ENCODE measurements around the gene MROH8.
A peak's percentile ranks its signal among the peaks of the same experiment; 100 is the strongest.

The MROH8 gene

DNA sequence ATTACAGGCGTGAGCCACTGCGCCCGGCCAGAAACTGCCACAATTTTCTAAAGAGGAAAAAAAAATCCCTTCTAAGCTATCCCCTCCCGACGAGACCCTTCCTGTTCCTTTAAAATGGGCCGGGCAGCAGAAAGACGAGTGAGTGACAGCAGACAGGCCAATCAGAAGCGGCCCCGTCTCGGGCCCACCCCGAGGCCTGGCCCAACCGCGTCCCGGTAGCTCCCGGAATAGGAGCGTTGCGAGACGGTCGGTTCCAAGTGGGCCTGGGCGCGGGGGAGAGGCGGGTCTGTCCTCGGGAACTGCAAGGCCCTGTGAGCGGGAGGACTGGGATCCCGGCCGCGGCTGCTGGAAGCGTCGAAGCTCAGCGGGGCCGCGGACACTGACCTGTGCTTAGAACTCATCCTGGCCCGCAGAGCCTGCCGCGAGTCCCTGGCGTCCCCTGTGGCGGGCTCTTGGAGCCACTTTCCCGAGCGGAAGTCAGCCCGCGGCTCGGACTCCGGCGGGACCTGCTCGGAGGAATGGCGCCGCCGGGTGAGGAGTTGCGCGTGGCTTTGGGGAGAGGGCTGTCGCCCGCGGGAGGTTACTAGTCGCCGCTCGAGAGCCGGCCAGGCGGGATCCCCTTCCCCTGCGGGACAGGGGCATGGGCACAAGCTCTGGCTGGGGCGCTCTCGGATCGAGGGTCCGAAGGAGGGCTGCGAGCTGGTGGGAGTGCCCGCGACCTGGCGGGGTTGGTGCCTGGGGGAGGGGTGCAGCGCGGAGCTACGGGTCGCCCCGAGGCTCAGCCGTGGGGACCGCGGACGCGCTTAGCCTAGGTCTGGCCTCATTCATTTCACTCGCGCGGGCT is at the start of gene MROH8, which contains the start of gene RPN2:
Gene MROH8 (minus strand): TSS at position 710 of the 844 bp plus-strand sequence.
Gene RPN2 (plus strand): TSS at position 492 of the 844 bp plus-strand sequence. CDS start 27 bp downstream, at position 519.
- DNase-seq = peak; percentile 97

DNA sequence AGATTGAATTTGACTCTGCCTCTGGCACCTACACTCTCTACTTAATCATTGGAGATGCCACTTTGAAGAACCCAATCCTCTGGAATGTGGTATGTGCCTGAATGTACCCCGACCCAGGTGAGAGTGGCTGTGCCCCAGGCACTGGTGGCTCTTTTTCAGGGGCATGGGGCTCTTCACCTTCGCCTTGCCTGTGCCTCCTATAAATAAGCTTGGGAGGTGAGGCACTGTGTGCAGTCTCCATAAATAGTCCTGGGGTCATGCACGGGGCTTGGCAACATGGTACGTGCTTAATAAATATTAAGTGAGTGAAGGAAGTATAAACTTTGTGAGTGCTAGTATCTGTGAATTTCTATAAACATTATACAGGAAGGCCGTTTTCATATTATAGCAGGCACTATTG is 49.3 kb upstream of the MROH8 start:
- no peak for DNase-seq

DNA sequence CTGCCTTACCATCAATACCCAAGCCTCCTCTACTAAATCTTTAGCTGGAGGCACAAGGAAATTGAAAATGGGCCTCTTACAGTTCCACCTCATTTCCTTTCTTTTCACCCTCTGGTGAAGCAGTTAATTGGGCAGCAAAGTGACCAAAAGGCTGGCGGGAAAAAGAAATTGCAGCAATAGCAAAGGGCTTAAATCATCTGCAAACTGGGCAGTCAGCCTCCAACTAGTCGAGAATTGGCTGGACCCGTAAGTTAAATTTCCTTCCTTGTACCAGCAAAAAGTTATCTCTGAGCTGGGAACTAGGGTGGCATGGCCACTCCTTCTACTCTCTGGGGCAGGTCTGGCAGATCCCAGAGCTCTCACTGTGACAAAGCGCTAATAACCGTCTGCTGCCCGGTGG is 48.7 kb upstream of the MROH8 start:
- no peak for DNase-seq

DNA sequence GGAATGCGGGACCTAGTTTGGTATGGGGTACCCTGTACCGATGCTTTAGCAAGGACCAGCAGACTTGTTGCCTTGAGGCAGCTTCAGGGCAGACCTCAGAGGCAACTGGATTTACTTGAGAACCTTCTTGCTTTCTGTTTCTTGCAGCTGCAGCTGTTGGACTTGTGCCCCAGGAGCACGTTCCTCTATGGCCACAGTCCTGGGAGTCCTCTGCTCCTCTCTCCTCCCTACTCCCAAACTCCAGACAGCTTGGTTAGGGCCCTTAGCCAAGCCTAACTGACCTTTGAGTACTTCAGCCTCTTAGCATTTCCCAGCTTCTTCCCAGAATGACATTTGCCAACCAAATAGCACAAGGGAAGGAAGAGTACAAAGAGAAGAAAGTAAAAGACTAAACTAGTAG is 47.5 kb upstream of the MROH8 start:
- DNase-seq = no peak

DNA sequence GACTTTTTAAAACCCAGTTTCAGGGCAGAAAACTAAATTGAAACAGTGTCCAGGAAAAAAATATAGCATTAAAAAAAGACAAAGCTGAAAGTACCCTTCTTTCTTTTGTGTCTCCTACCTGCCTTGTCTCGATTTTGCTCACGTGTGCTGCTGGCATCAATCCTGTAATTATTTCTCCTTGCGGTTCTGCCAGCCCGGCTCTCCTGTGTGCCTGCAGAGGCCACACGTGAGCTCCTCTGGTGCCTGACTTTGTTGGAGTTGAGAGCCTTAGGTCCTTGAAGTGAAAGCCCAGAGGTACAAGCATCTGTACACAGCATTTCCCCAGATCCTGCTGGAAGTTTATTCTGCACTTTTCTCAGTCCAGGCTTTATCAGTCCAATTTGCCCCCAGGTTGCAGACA is 45.8 kb upstream of the MROH8 start:
- DNase-seq = no peak

DNA sequence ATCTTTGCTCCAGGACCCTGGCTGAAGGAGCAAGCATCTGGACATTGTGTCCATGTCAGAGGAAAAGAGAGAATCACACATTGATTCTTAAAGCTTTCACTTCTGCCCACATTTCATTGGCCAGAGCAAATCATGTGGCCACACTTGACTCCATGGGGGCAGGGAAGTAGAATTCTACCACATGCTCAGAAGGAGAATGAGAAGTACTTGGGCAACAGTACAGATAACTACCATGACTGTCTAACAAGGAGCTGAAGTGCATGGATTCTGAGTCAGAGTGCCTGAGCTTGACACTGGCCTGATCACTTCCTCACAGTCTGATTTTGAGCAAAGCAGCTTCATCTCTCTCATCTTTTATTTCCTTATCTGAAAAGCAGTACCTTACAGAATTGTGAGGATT is 43.7 kb upstream of the MROH8 start:
- DNase-seq = no peak

DNA sequence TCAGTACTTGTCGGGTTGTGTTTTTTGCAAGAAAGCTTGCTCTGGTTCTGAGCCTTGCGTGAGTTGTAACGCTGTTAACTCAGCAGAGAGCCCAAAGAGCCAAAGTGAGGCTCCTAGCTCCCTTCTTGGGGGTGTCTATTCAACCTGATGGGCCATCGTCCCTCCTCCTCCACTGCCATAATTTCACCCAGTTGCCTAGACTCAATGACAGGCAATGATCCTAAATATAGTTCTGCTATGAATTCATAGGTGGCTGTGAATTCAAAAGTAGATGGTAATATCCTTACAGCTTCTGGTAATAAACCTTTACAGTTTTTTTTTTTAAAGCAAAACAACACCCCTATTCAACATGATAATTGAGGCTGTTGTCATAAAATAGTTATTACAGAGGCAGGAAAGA is 42.7 kb upstream of the MROH8 start:
- DNase-seq = no peak

DNA sequence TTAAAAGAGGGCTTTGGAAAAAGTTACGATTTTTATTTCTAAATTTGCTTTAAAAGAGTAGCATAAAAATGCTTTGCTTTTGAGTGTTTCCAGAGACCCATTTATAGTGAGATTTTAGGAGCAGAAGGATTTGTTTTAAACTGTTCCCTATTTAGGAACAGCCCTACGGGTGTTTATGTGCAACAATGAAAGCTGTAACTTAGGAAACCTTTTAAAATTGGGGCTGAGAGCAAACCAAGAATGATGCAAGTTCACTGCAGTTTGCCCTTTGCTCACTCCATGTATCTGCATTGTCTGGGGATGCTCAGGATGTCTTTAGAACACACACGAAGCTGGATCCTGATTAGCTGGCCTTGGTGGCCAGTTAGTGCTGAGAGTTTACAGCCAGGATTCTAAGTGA is 41.4 kb upstream of the MROH8 start:
- no peak for DNase-seq

DNA sequence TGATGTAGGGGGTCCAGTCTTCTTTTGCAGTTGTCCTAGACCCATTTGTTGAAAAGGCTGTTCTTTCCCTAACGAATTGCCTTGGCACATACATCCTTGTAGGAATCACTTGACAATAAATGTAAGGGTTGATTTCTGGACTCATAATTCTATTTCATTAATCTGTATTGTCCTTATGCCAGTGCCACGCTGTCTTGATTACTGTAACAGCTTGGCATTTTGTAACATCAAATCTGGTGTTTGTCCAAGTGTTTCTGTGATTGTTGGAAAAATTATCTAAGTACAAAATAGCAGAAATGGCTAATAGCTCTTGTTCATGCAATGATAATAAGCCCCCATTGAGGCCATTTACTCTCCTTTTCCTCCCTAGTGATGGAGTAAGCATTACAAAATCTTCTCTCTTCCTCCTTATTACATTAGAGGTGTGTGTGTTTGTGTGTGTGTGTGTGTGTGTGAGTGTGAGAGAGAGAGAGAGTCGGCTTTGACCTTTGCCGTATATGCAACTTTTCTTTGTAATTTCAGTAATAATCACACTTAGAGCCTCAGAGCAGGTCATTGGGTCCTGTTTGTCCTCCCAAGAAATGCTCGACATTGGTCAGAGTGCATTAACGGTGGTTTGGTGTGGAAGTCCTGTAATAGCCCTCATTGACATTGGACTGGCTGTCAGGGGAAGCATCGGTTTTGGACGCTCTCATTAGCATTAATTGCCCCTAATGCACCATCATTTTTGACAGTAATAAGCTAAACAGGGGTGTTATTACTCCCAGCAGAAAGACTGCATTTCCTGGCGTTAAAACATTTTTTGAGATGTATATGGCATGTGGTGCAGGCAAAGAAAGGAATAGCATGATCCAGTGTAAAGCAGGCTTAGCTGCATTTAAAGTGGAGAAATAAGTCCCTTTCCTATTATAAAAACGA is 40.7 kb upstream of the MROH8 start:
- DNase-seq = no peak

DNA sequence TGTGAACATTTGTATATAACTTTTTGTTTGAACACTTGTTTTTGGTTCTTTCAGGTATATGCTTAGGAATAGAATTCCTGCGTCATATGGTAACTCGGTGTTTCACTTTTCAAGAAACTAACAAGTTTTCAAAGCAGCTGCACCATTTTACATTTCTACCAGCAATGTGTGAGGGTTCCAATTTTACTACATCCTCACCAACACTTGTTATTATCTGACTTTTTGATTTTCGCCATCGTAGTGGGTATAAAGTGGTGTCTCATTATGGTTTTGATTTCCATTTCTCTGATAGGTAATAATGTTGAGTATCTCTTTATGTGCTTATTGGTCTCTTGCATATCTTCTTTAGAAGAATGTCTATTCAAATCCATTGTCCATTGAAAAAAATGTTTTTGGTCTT is 39.6 kb upstream of the MROH8 start:
- no peak for DNase-seq

DNA sequence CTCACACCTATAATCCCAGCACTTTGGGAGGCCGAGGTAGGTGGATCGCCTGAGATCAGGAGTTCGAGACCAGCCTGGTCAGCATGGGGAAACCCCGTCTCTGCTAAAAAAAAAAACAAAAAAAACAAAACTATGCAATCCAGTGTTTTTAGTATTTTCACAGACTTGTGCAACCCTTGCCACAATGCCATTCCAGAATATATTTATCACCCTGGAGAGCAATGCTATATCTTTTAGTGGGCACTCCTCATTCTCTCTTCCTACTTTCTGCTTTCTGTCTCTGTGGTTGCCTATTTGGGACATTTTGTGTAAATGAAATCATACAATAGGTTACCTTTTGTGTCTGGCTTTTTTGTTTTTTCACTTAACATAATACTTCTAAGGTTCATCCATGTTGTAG is 39.1 kb upstream of the MROH8 start:
- DNase-seq = no peak

DNA sequence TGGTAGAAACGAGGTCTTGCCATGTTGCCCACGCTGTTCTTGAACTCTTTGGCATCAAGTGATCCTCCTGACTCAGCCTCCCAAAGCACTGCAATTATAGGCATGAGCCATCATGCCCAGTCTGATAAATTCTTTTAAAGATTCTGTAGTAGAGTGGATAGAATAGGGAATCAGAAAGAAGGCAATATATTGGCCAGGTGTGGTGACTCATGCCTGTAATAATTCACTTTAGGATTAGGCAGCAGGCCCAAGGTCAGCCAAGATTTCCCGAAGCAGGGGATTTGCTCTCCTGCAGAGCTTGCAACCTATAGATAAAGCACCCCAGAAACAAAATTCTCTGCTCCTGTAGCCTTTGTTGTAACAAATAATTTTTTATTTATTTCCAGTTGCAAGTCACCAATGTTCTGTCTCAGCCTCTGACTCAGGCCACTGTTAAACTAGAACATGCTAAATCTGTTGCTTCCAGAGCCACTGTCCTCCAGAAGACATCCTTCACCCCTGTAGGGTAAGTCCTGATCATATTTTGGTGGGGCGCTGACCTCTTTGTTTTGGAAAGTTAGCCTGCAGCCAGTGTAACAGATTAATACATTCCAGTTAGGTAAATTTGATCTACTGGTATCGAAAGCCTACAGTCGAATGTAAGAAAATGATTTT is 30.4 kb upstream of the MROH8 start:
- DNase-seq = no peak

DNA sequence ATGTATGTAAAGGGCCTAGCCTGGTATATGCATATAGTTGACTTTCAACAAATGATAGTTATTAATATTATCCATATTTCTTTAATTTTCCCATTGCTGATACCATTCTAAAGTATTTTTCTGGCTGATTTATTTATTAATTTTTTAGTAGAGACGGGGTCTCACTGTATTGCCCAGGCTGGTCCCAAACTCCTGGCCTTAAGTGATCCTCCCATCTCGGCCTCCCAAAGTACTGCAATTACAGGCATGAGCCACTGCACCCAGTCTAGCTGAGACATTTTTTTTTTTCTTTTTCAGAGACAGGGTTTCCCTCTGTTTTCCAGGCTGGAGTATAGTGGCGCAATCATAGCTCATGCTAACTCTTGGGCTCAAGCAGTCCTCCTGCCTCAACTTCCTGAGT is 29.8 kb upstream of the MROH8 start:
- DNase-seq = no peak

DNA sequence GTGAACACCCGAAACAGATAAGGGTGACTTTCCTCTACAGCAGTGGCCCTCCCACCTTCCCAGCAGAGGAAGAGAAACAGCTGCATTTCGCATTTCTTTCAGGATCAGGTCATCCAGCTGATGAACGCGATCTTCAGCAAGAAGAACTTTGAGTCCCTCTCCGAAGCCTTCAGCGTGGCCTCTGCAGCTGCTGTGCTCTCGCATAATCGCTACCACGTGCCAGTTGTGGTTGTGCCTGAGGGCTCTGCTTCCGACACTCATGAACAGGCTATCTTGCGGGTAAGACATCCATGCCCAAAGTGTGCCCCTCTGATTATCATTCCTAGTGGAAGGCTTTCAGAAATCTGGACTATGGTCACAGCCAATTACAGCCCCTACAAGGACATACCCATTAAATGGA is 27.8 kb upstream of the MROH8 start:
- DNase-seq = no peak

DNA sequence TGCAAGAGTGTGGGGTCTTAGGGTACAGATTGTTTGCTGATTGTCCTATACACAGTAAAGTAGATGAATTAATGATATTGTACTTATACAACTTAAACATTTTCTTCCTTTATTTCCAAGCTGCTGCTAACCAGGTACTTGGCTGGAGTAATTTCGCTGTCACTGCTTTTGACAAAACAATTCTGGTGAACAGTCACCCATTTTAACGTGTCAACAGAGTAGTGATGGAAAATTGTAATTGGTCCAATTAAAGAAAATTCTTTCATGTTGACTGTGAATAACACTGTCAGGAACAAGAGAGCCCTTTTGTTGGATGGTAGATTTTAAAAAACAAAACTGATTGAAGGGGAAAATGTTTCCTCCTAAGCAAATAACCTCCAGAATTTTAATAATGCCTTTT is 26.4 kb upstream of the MROH8 start:
- no peak for DNase-seq

DNA sequence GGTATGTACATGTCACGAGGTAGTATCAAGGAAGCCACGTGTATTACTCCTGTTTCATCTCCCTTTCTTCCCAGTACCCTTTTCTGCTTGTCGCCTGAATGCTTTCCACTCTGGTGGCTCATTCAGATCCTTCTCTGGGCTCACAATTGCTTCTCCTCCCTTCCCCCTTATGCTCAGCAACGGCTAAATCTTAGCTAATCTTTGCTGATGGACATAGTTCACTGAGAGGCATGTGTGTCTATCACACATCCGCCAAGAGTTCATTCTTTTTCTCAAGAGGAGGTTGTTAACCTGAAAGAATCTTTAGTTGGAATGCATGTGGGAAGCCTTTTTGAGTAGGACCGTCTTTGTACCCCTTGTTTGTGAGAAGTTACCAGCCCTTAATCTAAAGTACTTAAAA is 25.8 kb upstream of the MROH8 start:
- no peak for DNase-seq

DNA sequence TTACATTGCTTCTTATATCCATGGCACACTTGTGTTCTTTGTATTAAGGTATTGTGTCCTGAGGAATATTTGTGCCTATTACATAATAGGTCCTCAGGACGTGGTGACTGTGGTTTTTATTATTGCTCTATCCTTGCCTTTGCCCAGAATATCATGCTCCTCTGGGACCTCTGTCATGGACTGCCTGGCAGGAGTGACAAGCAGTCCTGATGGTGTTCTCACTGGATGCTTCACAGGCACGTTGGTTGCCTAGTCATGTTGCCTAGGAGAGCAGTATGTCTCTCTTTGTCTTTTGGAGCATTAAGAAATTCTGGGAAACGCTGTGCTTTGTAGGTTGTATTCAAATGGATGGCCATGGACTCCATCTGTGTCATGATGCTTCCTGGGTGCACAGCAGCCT is 24.7 kb upstream of the MROH8 start:
- no peak for DNase-seq

DNA sequence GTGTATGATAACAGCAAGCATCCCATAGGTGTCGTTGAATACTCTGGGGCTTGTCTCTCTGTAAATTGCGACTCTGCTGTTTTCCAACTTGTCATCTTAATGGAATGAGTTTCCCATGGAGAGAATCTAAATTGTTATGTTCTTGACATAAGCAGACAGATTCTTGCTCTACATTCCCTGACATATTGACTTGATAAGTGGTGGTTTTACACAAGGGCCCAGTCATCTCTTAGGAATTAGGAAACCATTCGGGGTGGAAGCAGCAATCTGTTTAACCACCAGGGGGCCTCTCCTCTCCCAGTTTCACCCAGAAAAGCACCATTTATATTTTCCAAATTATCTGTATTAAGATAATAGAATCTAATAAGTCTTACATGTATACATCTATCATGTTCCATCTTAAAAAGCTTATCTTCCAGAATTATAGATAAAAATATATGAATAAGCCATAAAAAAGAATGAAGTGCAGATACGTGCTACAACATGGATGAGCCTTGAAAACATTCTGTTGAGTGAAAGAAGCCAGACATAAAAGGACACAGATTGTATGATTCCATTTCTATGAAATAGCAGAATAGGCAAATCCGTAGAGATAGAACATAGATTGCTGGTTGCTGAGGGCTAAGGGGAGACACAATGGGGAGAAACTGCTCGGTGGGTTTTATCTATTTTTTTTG is 23.1 kb upstream of the MROH8 start:
- peak; percentile 36 for DNase-seq

DNA sequence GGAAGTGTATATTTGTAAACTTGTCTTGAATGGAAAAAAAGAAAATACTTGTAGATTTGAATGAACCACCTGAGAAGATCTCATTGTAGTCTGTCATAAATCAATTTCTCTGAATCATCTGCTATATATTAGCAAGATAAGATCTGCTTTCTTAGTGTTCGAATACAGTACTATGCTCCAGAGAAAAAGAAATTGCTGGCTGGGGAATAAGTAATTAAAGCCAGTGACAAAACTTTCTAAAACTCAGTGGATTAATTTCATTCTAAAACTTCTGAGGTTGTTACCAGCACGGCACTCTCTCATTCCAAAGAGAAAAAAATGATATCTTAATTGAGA is 22.4 kb upstream of the MROH8 start:
- DNase-seq = no peak

DNA sequence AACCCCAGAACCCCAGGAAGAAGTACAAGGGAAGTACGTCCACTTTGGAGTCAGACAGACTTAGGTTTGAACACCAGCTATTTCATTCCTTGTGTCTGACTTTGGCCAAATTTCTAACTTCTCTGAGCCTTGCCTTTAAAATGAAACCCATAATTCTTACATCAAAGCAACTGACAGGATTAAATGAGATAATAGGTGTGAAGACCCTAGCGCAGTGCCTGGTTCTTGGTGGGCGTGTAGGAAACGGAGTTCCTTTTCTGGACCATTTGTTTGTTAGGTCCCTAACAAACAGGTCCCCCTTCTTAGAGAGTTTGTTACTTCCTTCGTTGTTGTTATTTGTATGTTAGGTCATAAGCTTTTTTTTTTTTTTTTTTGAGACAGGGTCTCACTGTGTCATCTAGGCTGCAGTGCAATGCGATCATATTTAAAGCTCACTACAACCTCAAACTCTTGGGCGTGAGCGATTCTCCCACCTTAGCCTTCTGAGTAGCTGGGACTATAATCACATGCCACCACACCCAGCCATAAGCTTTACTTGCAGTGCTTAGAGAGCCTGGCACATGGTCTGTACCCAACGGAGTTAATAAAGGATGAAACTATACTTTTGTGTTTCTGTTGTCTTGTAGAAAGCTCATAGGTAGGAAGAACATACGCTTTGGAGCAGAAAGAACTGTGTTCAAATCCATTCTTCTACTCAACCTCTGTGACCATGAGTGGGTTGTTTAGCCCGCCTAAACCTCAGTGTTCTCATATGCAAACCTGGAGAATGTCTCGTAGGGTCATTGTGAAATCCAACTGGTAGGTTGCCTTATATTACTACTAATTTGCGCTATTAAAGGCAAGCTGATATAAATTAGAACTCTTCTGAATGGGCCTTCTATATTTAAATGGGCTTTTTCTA is 21.8 kb upstream of the MROH8 start:
- no peak for DNase-seq

DNA sequence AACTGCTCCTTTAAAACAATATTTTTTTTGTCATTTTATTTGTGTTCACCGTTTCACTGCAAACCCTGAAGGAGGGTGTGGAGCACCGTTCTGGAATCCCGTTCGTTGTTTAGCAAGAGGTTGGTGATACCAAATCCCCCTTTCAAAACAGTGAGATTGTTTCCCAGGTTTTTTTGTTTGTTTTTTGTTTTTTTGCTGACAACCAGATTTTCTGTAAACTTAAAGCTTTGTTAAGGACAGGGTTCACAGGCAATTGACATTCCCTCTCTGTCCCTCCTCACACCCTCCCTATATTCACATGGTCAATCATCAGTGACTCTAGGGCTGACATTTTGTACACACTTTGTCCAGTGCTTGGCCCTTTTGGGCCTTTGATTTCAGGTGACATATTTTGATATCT is 21.0 kb upstream of the MROH8 start:
- no peak for DNase-seq
